Measurements from ENCODE around the gene POLDIP3. TPM values are rescaled to one million over a fixed set of nuclear protein-coding genes. Genes with fewer than 3 reads are reported as not detected.
"Not testable (repeated sequence)": the region's sequence is repeated elsewhere in the genome, so short reads cannot be mapped to it uniquely, and the experiment has no call there.

POLDIP3 gene
- polyA plus RNA-seq, 1 donor, result 53.9 TPM

DNA sequence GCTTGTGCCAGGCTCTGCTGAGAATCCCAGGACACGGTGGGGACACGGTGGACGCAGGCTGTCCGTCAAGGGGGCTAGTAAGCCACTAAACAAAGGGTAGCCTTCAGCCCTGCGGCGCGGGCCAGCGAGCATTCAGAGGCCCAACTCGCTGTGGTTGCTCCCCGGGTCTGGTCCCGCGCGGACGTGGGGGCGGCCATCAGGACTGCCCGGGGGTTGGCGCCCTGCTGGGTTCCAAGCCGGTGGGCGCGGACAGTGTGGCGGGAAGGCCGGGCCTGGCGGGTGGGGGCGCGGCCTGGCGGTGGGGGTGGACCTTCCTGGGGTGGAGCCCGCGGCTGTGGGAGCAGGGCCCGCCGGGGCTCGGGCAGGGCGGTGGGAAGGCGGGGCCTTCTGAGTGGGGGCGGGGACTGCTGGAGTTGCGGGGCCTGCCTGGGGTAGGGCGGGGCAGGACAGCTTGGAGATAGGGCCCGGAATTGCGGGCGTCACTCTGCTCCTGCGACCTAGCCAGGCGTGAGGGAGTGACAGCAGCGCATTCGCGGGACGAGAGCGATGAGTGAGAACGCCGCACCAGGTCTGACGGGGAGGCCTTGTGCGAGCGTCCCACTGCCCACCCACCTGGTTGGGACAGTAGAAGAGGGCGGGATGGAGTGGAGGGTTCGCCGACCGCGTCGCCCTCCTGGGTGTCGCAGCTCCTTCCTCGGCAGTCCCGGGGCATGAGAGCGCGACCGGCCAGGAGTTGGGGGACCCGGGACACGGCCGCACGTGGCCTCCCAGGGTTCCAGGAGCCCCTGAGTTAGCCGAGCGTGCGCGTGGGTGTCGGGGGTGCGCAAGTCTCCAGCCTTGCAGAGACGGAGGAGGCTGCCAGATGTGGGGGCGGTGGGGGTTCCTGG, 61.0 kb downstream of the POLDIP3 start, which contains the start of gene SERHL2:
TSS of gene SERHL2 (plus strand) at position 482 of the 887 bp plus-strand sequence. CDS start at position 547, 65 bp downstream.
- DNase-seq, result peak; percentile 91

DNA sequence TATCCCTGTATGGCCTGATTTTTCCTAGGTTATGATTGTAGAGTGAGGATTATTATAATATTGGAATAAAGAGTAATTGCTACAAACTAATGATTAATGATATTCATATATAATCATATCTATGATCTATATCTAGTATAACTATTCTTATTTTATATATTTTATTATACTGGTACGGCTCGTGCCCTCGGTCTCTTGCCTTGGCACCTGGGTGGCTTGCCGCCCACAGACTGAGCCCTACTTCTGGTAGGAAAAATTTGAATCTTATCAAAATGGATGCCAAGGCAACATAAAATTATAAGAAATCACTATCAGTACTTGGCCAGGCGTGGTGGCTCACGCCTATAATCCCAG, 62.4 kb downstream of the POLDIP3 start:
- DNase-seq, result not testable (repeated sequence)

DNA sequence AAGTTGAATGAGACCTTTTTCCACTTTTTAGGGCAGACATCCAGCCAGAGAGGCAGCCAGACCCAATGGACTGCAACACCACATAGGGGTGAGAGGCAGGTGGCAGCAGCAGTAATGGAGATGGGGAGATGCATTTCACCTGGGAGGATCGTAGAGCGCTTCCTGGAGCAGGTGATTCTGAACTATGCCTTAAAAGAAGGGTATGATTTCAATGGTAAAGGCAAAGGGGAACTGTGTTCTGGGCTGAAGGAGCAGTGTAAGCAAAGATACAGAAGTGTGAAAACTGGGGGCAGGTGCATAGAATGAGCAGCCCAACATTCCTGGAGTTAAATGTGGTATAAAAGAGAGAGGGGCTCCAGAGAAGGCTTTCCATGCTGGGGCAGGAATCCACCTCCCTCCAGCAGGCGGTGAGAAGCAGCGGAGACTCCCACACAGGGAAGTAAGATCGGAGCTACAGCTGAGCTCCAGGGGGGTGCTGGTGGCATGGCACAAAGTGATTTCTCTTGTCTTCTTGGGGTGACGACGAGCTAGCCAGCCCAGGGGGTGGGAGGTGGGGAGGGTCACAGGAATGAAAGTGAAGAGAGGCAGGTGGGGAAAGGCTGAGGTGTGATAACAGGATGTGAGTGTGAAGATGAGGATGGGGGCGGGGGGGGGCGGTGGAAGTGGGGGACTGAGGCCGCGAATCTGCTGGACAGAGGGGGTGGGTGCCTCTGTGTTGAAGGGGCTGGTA, 65.2 kb downstream of the POLDIP3 start:
- DNase-seq, result no peak

DNA sequence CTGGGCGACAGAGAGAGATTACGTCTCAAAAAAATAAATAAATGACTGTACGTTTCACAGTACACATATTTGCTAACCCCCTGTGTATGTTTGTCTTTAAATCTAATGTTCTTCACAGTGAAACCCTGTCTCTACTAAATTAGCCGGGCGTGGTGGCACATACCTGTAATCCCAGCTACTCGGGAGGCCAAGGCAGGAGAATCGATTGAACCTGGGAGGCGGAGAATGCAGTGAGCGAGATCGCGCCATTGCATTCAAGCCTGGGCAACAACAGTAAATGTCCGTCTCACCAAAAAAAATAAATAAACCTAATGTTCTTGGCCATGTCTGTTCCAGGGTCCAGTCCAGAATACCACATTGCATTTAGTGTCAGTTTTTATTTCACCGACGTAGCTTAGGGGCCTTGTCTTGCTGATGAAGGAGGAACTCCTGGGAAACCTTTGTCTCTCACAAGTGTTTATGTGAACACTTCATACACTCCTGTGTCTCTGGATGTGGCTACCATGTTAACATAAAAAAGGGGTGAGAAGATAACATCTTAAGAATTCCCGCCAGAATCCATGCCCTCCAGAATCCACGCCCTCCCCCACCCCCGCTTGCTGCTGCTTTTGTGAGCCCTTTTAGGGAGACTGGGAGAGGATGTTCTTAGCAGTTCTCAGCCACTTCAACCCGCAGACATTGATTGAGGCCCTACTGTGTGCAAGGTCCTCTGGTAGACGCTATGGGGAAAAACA, 65.9 kb downstream of the POLDIP3 start:
- no peak for DNase-seq

- not testable (repeated sequence) for DNase-seq
Observed at GRCh38 chr22:42548126-42548525, 66.6 kb downstream of the POLDIP3 start.

GRCh38 chr22:42547562-42547961, 67.1 kb downstream of the POLDIP3 start:
- no peak for DNase-seq

DNA sequence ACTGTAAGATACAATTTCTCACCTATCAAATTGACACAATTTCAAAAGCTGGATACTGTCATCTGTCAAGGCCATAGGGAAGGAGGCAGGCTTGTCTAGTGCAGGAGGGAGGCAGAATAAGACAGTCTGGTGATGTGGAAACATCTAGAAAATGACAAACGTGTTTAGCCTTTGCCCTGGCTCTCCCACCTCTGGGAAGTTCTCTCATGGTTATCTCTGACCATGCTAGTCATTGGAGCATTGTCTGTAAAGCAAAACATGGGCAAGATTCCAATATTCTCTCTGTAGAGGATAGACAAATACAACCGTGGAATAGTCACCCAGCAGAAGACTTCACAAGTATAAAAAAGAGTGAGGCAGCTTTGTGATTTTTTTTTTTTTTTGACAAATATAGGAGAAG, 70.0 kb downstream of the POLDIP3 start:
- no peak for DNase-seq

DNA sequence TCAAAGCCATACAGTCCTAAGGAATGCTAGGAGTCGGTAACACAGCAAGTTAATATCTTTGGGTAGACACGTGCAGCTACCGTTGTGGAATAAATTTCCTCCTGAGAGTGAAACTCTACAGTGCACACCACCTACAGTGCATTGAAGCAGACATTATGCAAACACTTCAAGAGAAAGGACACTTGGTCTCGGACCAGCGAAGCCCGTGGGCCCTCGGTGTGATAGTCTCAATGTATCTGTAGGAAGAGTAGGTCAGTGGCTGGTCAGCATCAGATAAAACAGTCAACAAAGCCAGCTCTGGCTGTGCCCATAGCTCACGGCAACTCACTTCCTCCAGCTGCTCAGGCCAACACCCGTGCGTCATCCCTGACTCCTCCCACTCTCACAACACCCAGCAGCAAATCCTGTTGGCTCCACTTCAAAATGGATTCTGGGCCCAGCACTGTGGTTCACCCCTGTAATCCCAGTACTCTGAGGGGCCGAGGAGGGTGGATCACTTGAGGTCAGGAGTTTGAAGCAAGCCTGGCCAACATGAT, 75.4 kb downstream of the POLDIP3 start:
- DNase-seq, result not testable (repeated sequence)

- DNase-seq, result not testable (repeated sequence)
Observed at GRCh38 chr22:42537199-42537831, 77.4 kb downstream of the POLDIP3 start.

DNA sequence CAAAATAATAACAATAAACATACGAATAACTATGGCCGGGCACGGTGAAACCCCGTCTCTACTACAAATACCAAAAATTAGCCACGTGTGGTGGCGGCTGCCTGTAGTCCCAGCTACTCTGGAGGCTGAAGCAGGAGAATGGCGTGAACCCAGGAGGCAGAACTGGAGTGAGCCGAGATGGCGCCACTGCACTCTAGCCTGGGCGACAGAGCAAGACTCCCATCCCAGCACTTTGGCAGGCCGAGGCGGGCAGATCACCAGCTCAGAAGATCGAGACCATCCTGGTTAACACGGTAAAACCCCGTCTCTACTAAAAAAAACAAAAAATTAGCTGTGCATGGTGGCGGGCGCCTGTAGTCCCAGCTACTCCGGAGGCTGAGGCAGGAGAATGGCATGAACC, 78.0 kb downstream of the POLDIP3 start:
- DNase-seq, result not testable (repeated sequence)

GRCh38 chr22:42536166-42536565, 78.5 kb downstream of the POLDIP3 start:
- DNase-seq, result no peak

- not testable (repeated sequence) for DNase-seq
Observed at GRCh38 chr22:42535082-42535731, 79.5 kb downstream of the POLDIP3 start.

Other genes with a start within 250 kb of the POLDIP3 start
- gene NFAM1, start 182.5 kb downstream of the POLDIP3 start, polyA plus RNA-seq (ENCODE audit: insufficient read length), result 0.89 TPM
- gene RRP7A, start 95.1 kb downstream of the POLDIP3 start, polyA plus RNA-seq (ENCODE audit: insufficient read length), result 30.7 TPM
- gene SERHL2, start 60.9 kb downstream of the POLDIP3 start, polyA plus RNA-seq (ENCODE audit: insufficient read length), result 4.9 TPM
- not detected for gene ATP5MGL, start 25.7 kb upstream of the POLDIP3 start, polyA plus RNA-seq (ENCODE audit: insufficient read length)
- gene CYB5R3, start 34.5 kb upstream of the POLDIP3 start, polyA plus RNA-seq (ENCODE audit: insufficient read length), result 189 TPM
- 37.0 TPM for gene A4GALT, start 106.0 kb upstream of the POLDIP3 start, polyA plus RNA-seq (ENCODE audit: insufficient read length)
- 34.3 TPM for gene ARFGAP3, start 242.4 kb upstream of the POLDIP3 start, polyA plus RNA-seq (ENCODE audit: insufficient read length)

All from hindlimb muscle (tissue), 1 donor.